B cell (primary cell): ENCODE data around the gene CTNNA3. TPM values are rescaled to one million over a fixed set of nuclear protein-coding genes. Genes with fewer than 3 reads are reported as not detected.

Experiments used
- ATAC-seq: fragments of 200-7000 bp; cut with Tn5 transposase; one replicate; pipeline ENCODE4 v1.10.0; 2021; ENCODE audit warnings: low read depth, mild to moderate bottlenecking, moderate number of reproducible peaks, moderate library complexity
- CTCF ChIA-PET: fragments of 350-600 bp; sonication (Branson Sonifier 250); formaldehyde crosslinking; loops from one replicate; lab custom pipeline; 2021; ENCODE audit warnings: antibody characterized with exemption, inconsistent platforms; lab: Charles Lee
- POLR2A ChIA-PET: fragments of 350-600 bp; sonication (Branson Sonifier 250); formaldehyde crosslinking; loops from one replicate; lab custom pipeline; 2021; ENCODE audit warnings: antibody characterized with exemption; lab: Charles Lee
- DNase-seq: peaks from one replicate; pipeline ENCODE4 v3.0.0; 2013
- H2AFZ ChIP-seq: 2 replicates; pipeline ENCODE4 v1.6.1; 2012; ENCODE audit warnings: mild to moderate bottlenecking, low read depth, low read length; ENCODE audit not compliant: insufficient read depth, poor library complexity, severe bottlenecking
- H3K27ac ChIP-seq, 2 donors: 1 replicate in 1 of 2; 2 replicates in 1 of 2; pipeline ENCODE4 v1.5.1; 2012 to 2013; ENCODE audit warnings: low read length in 2 of 2, mild to moderate bottlenecking in 2 of 2, moderate library complexity in 1 of 2
- H3K27me3 ChIP-seq, 4 experiments: fragments of 200-600 bp in 1 of 4; sonication (generic) in 1 of 4; replicated peaks in 1 of 4; 1 replicate in 2 of 4; 2 replicates in 2 of 4; pipeline versions ENCODE4 v1.6.1 to v1.7.0; 2013 to 2016; ENCODE audit warnings: low read length in 3 of 4, mild to moderate bottlenecking in 2 of 4, mixed read lengths in 1 of 4, moderate library complexity in 1 of 4; ENCODE audit not compliant: insufficient read depth in 4 of 4, control insufficient read depth in 3 of 4; ENCODE audit errors: control extremely low read depth in 1 of 4
- H3K36me3 ChIP-seq, 2 experiments: replicated peaks in 1 of 2; 1 replicate in 1 of 2; 2 replicates in 1 of 2; pipeline versions ENCODE4 v1.6.1 to v1.7.1; 2013; ENCODE audit warnings: low read length in 1 of 2; ENCODE audit not compliant: insufficient read depth in 2 of 2, control insufficient read depth in 1 of 2; ENCODE audit errors: control extremely low read depth in 1 of 2, extremely low read depth in 1 of 2
- H3K4me1 ChIP-seq, 2 donors: fragments of 200-600 bp in 1 of 2; sonication (generic) in 1 of 2; 1 replicate in 1 of 2; 2 replicates in 1 of 2; pipeline versions ENCODE4 v1.5.1 to v1.6.1; 2013 to 2017; ENCODE audit warnings: low read length in 2 of 2; ENCODE audit not compliant: control insufficient read depth in 2 of 2, insufficient read depth in 2 of 2
- H3K4me2 ChIP-seq: replicated peaks from 2 replicates; pipeline ENCODE3; 2012; ENCODE audit warnings: mild to moderate bottlenecking, low read depth, low read length; ENCODE audit not compliant: poor library complexity, severe bottlenecking
- H3K4me3 ChIP-seq, 5 experiments: fragments of 200-600 bp in 1 of 5; sonication (generic) in 1 of 5; 1 replicate in 3 of 5; 2 replicates in 2 of 5; pipeline versions ENCODE4 v1.5.1 to v1.7.0; 2011 to 2016; ENCODE audit warnings: low read length in 4 of 5, mild to moderate bottlenecking in 4 of 5, low read depth in 2 of 5, control low read depth in 1 of 5, moderate library complexity in 1 of 5; ENCODE audit not compliant: insufficient read depth in 1 of 5; ENCODE audit errors: control extremely low read depth in 1 of 5, extremely low read depth in 1 of 5
- H3K79me2 ChIP-seq: fragments of 200-600 bp; sonication (generic); one replicate; pipeline ENCODE4 v1.6.0; 2016; ENCODE audit warnings: low read length; ENCODE audit not compliant: control insufficient read depth, insufficient read depth
- H3K9ac ChIP-seq: fragments of 200-600 bp; sonication (generic); 2 replicates; pipeline ENCODE4 v1.6.1; 2017; ENCODE audit warnings: mild to moderate bottlenecking, low read length, moderate library complexity
- H3K9me3 ChIP-seq, 3 donors: one replicate each; pipeline versions ENCODE4 v1.6.1 to v1.7.1; 2013; ENCODE audit warnings: low read length in 2 of 3; ENCODE audit not compliant: control insufficient read depth in 2 of 3, insufficient read depth in 1 of 3; ENCODE audit errors: control extremely low read depth in 1 of 3
- H4K20me1 ChIP-seq: 2 replicates; pipeline ENCODE4 v1.6.0; 2012; ENCODE audit warnings: mild to moderate bottlenecking, low read length; ENCODE audit not compliant: insufficient read depth, control insufficient read depth, poor library complexity, severe bottlenecking
- H3K27ac Mint-ChIP-seq: one replicate; pipeline ENCODE4 v1.8.0; 2021; ENCODE audit warnings: mixed read lengths
- H3K27me3 Mint-ChIP-seq: one replicate; pipeline ENCODE4 v1.8.0; 2021; ENCODE audit warnings: mixed read lengths
- H3K4me1 Mint-ChIP-seq: one replicate; pipeline ENCODE4 v1.8.0; 2021; ENCODE audit warnings: mixed read lengths
- H3K4me3 Mint-ChIP-seq: one replicate; pipeline ENCODE4 v1.8.0; 2021; ENCODE audit warnings: mixed read lengths
- H3K9me3 Mint-ChIP-seq: one replicate; pipeline ENCODE4 v1.8.0; 2022; ENCODE audit warnings: mixed read lengths; ENCODE audit not compliant: insufficient read depth
- EZH2 ChIP-seq: IDR thresholded peaks from 2 replicates; pipeline ENCODE4 v1.6.1; 2012; ENCODE audit warnings: borderline replicate concordance, low read depth, mild to moderate bottlenecking, moderate library complexity, low read length; ENCODE audit not compliant: insufficient read depth, poor library complexity, severe bottlenecking
- WGBS: methylation state at CpG from one replicate; pipeline ENCODE4 v1.1.5; 2013; ENCODE audit warnings: missing lambda C conversion rate; ENCODE audit not compliant: insufficient coverage; 5-methylcytosine and 5-hydroxymethylcytosine counted together
- intact Hi-C: fragments of 100-400 bp; cut with micrococcal nuclease; formaldehyde crosslinking; loops from one replicate; pipeline ENCODE4 v1.10.0; 2022
- polyA plus RNA-seq: library from polyadenylated mRNA; depleted of rRNA; stranded (reverse); fragments of >200 nt; gene quantifications from 2 replicates; pipeline ENCODE4 v1.2.3, GENCODE V29; 2012
- total RNA-seq, 2 donors: library from RNA; stranded (reverse); fragments of 120-200 nt in 1 of 2; gene quantifications; 1 replicate in 1 of 2; 2 replicates in 1 of 2; pipeline versions ENCODE4 v1.2.3 to v1.2.4, GENCODE V29; 2013 to 2022
- TF ChIP-seq, protein P1 (sequence below): fragments of 200-600 bp; IDR thresholded peaks from one replicate; pipeline ENCODE4 v1.8.0; 2022; ENCODE audit warnings: antibody characterized with exemption, mild to moderate bottlenecking

Gene CTNNA3
- total and polyA plus RNA-seq, 2 donors (not counting 1 experiment from before 2014, with no cell fraction given): 0.01 TPM; not detected in 1

DNA sequence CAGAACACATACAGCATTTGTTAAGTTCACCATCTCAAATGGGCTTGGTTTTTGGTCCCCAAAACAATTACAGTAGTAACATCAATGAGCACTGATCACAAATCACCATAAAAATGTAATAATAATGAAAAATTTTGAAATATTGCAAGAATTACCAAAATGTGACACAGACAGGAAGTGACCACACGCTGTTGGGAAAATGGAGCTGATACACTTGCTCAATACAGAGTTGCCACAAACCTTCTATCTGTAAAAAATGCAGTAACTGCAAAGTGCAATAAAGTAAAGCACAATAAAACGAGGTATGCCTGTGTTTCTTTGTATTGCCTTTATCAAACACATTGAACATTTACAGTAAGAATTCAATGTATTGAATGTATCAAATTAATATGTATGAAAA, 262.7 kb downstream of the CTNNA3 start:
- TF ChIP-seq, protein P1, sequence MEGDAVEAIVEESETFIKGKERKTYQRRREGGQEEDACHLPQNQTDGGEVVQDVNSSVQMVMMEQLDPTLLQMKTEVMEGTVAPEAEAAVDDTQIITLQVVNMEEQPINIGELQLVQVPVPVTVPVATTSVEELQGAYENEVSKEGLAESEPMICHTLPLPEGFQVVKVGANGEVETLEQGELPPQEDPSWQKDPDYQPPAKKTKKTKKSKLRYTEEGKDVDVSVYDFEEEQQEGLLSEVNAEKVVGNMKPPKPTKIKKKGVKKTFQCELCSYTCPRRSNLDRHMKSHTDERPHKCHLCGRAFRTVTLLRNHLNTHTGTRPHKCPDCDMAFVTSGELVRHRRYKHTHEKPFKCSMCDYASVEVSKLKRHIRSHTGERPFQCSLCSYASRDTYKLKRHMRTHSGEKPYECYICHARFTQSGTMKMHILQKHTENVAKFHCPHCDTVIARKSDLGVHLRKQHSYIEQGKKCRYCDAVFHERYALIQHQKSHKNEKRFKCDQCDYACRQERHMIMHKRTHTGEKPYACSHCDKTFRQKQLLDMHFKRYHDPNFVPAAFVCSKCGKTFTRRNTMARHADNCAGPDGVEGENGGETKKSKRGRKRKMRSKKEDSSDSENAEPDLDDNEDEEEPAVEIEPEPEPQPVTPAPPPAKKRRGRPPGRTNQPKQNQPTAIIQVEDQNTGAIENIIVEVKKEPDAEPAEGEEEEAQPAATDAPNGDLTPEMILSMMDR: no peak
- no peak for TF ChIP-seq EZH2
- WGBS: no CpG with 5 or more reads among the region's 2 CpGs
- POLR2A ChIA-PET: no interaction called here
- no peak overlapping the region for H3K27ac Mint-ChIP-seq
- H3K4me3 ChIP-seq: no peak overlapping the region
- H3K79me2 ChIP-seq: no peaks in the 10 kb centered on the region
- no peaks in the 10 kb centered on the region for H3K36me3 ChIP-seq
- H3K9me3 Mint-ChIP-seq: peaks cover 6% of the 10 kb centered on the region
- no peaks in the 10 kb centered on the region for H3K9me3 ChIP-seq
- no peaks in the 10 kb centered on the region for H4K20me1 ChIP-seq
- H3K4me1 Mint-ChIP-seq: no peaks in the 10 kb centered on the region
- H3K4me1 ChIP-seq: no peaks in the 10 kb centered on the region
- H3K4me3 Mint-ChIP-seq: no peak overlapping the region
- no peak overlapping the region for H2AFZ ChIP-seq
- intact Hi-C loops: no loop called here
- H3K27me3 Mint-ChIP-seq: no peaks in the 10 kb centered on the region
- DNase-seq: no peak
- H3K27ac ChIP-seq: no peak overlapping the region
- H3K27me3 ChIP-seq: no peaks in the 10 kb centered on the region
- CTCF ChIA-PET: no interaction called here
- H3K4me2 ChIP-seq: no peak overlapping the region
- H3K9ac ChIP-seq: no peak overlapping the region
- ATAC-seq: no peak

DNA sequence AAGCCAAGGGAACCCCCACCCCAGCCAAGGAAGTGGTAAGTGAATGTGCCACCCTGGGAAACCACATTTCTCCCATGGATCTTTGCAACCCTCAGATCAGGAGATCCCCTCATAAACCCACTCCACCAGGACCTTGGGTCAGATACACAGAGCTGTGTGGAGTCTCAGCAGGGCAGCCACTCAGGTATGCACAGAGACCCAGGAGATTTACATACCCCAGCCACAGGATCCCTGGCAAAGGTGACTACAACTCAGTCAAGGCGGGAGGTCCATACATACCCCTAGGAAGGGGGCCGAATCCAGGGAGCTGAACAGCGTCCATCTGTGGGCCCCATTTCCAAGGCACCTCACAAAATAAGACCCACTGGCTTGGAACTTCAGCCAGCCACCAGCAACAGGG, 293.4 kb downstream of the CTNNA3 start:
- H3K36me3 ChIP-seq: no peaks in the 10 kb centered on the region
- ChIA-PET POLR2A (no interaction called here), CTCF (no interaction called here)
- no peak overlapping the region for H3K4me3 ChIP-seq
- H4K20me1 ChIP-seq: no peaks in the 10 kb centered on the region
- H3K27me3 Mint-ChIP-seq: no peaks in the 10 kb centered on the region
- ATAC-seq (no peak), DNase-seq (no peak)
- no peaks in the 10 kb centered on the region for H3K27me3 ChIP-seq
- no peak overlapping the region for H3K9ac ChIP-seq
- no peak overlapping the region for H3K4me3 Mint-ChIP-seq
- 87% methylated on average over 3 of the region's 3 CpGs for WGBS
- H3K27ac ChIP-seq: no peak overlapping the region
- no peaks in the 10 kb centered on the region for H3K4me1 ChIP-seq
- peaks cover 5% of the 10 kb centered on the region for H3K9me3 Mint-ChIP-seq
- H2AFZ ChIP-seq: no peak overlapping the region
- H3K9me3 ChIP-seq: peaks cover 0 to 19% (median 1%) of the 10 kb centered on the region in 3 donors
- TF ChIP-seq, protein P1: no peak
- TF ChIP-seq EZH2: no peak
- intact Hi-C loops: no loop called here
- H3K79me2 ChIP-seq: no peaks in the 10 kb centered on the region
- H3K27ac Mint-ChIP-seq: no peak overlapping the region
- no peaks in the 10 kb centered on the region for H3K4me1 Mint-ChIP-seq
- no peak overlapping the region for H3K4me2 ChIP-seq
